Effector memory CD8-positive, alpha-beta T cell (primary cell): ENCODE data around the gene SAMD1.

Experiments
- ATAC-seq: fragments of 150-1000 bp; cut with Tn5 transposase; replicated peaks from 2 replicates; pipeline ENCODE4 v1.10.0; 2021; ENCODE audit warnings: mild to moderate bottlenecking, moderate library complexity
- DNase-seq, 3 experiments: peaks; one replicate each; pipeline ENCODE4 v3.0.0; 2021
- H3K27ac Mint-ChIP-seq, 2 donors: one replicate each; pipeline ENCODE4 v1.8.0; 2022; ENCODE audit warnings: mild to moderate bottlenecking in 2 of 2, mixed read lengths in 2 of 2, moderate library complexity in 2 of 2
- H3K27me3 Mint-ChIP-seq, 2 donors: one replicate each; pipeline ENCODE4 v1.8.0; 2022; ENCODE audit warnings: mixed read lengths in 2 of 2
- H3K36me3 Mint-ChIP-seq: one replicate; pipeline ENCODE4 v1.8.0; 2022; ENCODE audit warnings: mild to moderate bottlenecking, moderate library complexity, mixed read lengths; ENCODE audit not compliant: insufficient read depth
- H3K4me1 Mint-ChIP-seq, 2 donors: one replicate each; pipeline ENCODE4 v1.8.0; 2022; ENCODE audit warnings: low read depth in 2 of 2, mixed read lengths in 2 of 2
- H3K4me3 Mint-ChIP-seq, 2 donors: one replicate each; pipeline ENCODE4 v1.8.0; 2022; ENCODE audit warnings: mild to moderate bottlenecking in 2 of 2, mixed read lengths in 2 of 2, moderate library complexity in 2 of 2
- H3K9me3 Mint-ChIP-seq, 2 donors: one replicate each; pipeline ENCODE4 v1.8.0; 2022; ENCODE audit warnings: mixed read lengths in 2 of 2

Gene SAMD1

GRCh38 chr19:14107581-14108461 is 17.3 kb upstream of the SAMD1 start:
- Mint-ChIP-seq H3K27me3 (no peaks in the 10 kb centered on the region), H3K27ac (no peak overlapping the region)
- no peak for DNase-seq

GRCh38 chr19:14106840-14107239 is 16.3 kb upstream of the SAMD1 start:
- H3K4me3 Mint-ChIP-seq, result no peak overlapping the region
- H3K27me3 Mint-ChIP-seq, result no peaks in the 10 kb centered on the region
- H3K4me1 Mint-ChIP-seq, result no peaks in the 10 kb centered on the region
- DNase-seq (no peak), ATAC-seq (no peak)
- no peak overlapping the region for H3K27ac Mint-ChIP-seq
- peaks cover 46% of the 10 kb centered on the region for H3K36me3 Mint-ChIP-seq
- H3K9me3 Mint-ChIP-seq, result no peaks in the 10 kb centered on the region

More at GRCh38 chr19:14107581-14108461, 17.3 kb upstream of the SAMD1 start:
- Mint-ChIP-seq H3K4me1 (no peaks in the 10 kb centered on the region), H3K9me3 (no peaks in the 10 kb centered on the region), H3K36me3 (peaks cover 42% of the 10 kb centered on the region), H3K4me3 (no peak overlapping the region)
- no peak for ATAC-seq

- Mint-ChIP-seq H3K9me3 (no peaks in the 10 kb centered on the region), H3K27me3 (no peaks in the 10 kb centered on the region), H3K36me3 (peaks cover 48% of the 10 kb centered on the region), H3K4me3 (no peak overlapping the region), H3K27ac (peak overlapping the region in 1 of 2 donors; percentile 12), H3K4me1 (no peaks in the 10 kb centered on the region)
- no peak for DNase-seq
- ATAC-seq, result no peak
Measured at GRCh38 chr19:14105680-14106079, 15.1 kb upstream of the SAMD1 start.

GRCh38 chr19:14103310-14103709 is 12.8 kb upstream of the SAMD1 start:
- Mint-ChIP-seq H3K9me3 (no peaks in the 10 kb centered on the region), H3K4me3 (no peak overlapping the region), H3K4me1 (no peaks in the 10 kb centered on the region), H3K27ac (no peak overlapping the region), H3K27me3 (no peaks in the 10 kb centered on the region), H3K36me3 (peaks cover 49% of the 10 kb centered on the region)
- ATAC-seq, result no peak
- DNase-seq, result no peak

- H3K27ac Mint-ChIP-seq, result no peak overlapping the region
- peaks cover 49% of the 10 kb centered on the region for H3K36me3 Mint-ChIP-seq
- DNase-seq, result no peak
- H3K4me3 Mint-ChIP-seq, result no peak overlapping the region
- no peaks in the 10 kb centered on the region for H3K9me3 Mint-ChIP-seq
- H3K27me3 Mint-ChIP-seq, result no peaks in the 10 kb centered on the region
- ATAC-seq, result no peak
- no peaks in the 10 kb centered on the region for H3K4me1 Mint-ChIP-seq
Measured at GRCh38 chr19:14102756-14103155, 12.2 kb upstream of the SAMD1 start.

GRCh38 chr19:14102102-14102696 is 11.6 kb upstream of the SAMD1 start:
- ATAC-seq, result no peak
- Mint-ChIP-seq H3K4me3 (no peak overlapping the region), H3K4me1 (no peaks in the 10 kb centered on the region), H3K9me3 (no peaks in the 10 kb centered on the region), H3K27me3 (no peaks in the 10 kb centered on the region), H3K27ac (no peak overlapping the region), H3K36me3 (peaks cover 49% of the 10 kb centered on the region)
- no peak for DNase-seq

GRCh38 chr19:14101003-14101545 is 10.5 kb upstream of the SAMD1 start:
- Mint-ChIP-seq H3K4me1 (no peaks in the 10 kb centered on the region), H3K27ac (no peak overlapping the region), H3K27me3 (no peaks in the 10 kb centered on the region), H3K9me3 (no peaks in the 10 kb centered on the region), H3K36me3 (peaks cover 49% of the 10 kb centered on the region), H3K4me3 (no peak overlapping the region)
- ATAC-seq (no peak), DNase-seq (no peak)

- no peak overlapping the region for H3K27ac Mint-ChIP-seq
- H3K4me3 Mint-ChIP-seq, result no peak overlapping the region
- no peaks in the 10 kb centered on the region for H3K27me3 Mint-ChIP-seq
Measured at GRCh38 chr19:14097532-14098151, 7.1 kb upstream of the SAMD1 start.

GRCh38 chr19:14096272-14096992 is 5.9 kb upstream of the SAMD1 start:
- ATAC-seq (no peak), DNase-seq (no peak)
- Mint-ChIP-seq H3K27me3 (no peaks in the 10 kb centered on the region), H3K27ac (no peak overlapping the region), H3K9me3 (no peaks in the 10 kb centered on the region), H3K4me1 (peaks cover 8 to 9% of the 10 kb centered on the region in 2 donors), H3K36me3 (peaks cover 29% of the 10 kb centered on the region), H3K4me3 (no peak overlapping the region)

More at GRCh38 chr19:14097532-14098151, 7.1 kb upstream of the SAMD1 start:
- DNase-seq, result no peak
- H3K36me3 Mint-ChIP-seq, result peaks cover 28% of the 10 kb centered on the region
- no peaks in the 10 kb centered on the region for H3K9me3 Mint-ChIP-seq
- ATAC-seq, result no peak
- H3K4me1 Mint-ChIP-seq, result no peaks in the 10 kb centered on the region

- Mint-ChIP-seq H3K36me3 (peaks cover 35% of the 10 kb centered on the region), H3K4me3 (no peak overlapping the region), H3K4me1 (peaks cover 10% of the 10 kb centered on the region in 2 donors), H3K9me3 (no peaks in the 10 kb centered on the region), H3K27ac (no peak overlapping the region), H3K27me3 (no peaks in the 10 kb centered on the region)
- DNase-seq (no peak), ATAC-seq (no peak)
Measured at GRCh38 chr19:14094854-14095253, 4.3 kb upstream of the SAMD1 start.

- ATAC-seq, result no peak
- peaks cover 45% of the 10 kb centered on the region for H3K36me3 Mint-ChIP-seq
- H3K4me3 Mint-ChIP-seq, result no peak overlapping the region
- H3K27me3 Mint-ChIP-seq, result no peaks in the 10 kb centered on the region
- DNase-seq, result no peak
- H3K9me3 Mint-ChIP-seq, result no peaks in the 10 kb centered on the region
- H3K27ac Mint-ChIP-seq, result no peak overlapping the region
- H3K4me1 Mint-ChIP-seq, result peaks cover 13 to 14% of the 10 kb centered on the region in 2 donors
Measured at GRCh38 chr19:14093117-14093823, 2.7 kb upstream of the SAMD1 start.

GRCh38 chr19:14091813-14092462 is 1.4 kb upstream of the SAMD1 start:
- peak overlapping the region; percentile 82 to 97 for H3K27ac Mint-ChIP-seq
- no peaks in the 10 kb centered on the region for H3K27me3 Mint-ChIP-seq
- peaks cover 42% of the 10 kb centered on the region for H3K36me3 Mint-ChIP-seq
- peak overlapping the region; percentile 91 to 98 for H3K4me3 Mint-ChIP-seq
- ATAC-seq, result no peak
- peak in 1 of 3 experiments; percentile 16 for DNase-seq
- H3K4me1 Mint-ChIP-seq, result peaks cover 13 to 14% of the 10 kb centered on the region in 2 donors
- H3K9me3 Mint-ChIP-seq, result no peaks in the 10 kb centered on the region
